Mucosa of descending colon (tissue), 3 donors: Measurements from ENCODE around the gene FAM228B. TPM values are rescaled to one million over a fixed set of nuclear protein-coding genes. Genes with fewer than 3 reads are reported as not detected.

Experiments
- ATAC-seq: fragments of 200-7000 bp; cut with Tn5 transposase; one replicate; pipeline ENCODE4 v1.9.1; 2020; ENCODE audit warnings: mild to moderate bottlenecking, moderate library complexity
- DNase-seq, 3 donors: peaks; one replicate each; pipeline ENCODE4 v3.0.0-alpha.2; 2020
- H3K36me3 ChIP-seq: fragments of 200-600 bp; one replicate; pipeline ENCODE4 v1.8.0; 2021; ENCODE audit warnings: low read depth, mild to moderate bottlenecking
- H3K4me1 ChIP-seq: fragments of 200-600 bp; one replicate; pipeline ENCODE4 v1.8.0; 2021; ENCODE audit warnings: low read depth, mild to moderate bottlenecking
- H3K4me3 ChIP-seq: fragments of 200-600 bp; one replicate; pipeline ENCODE4 v1.8.0; 2021; ENCODE audit warnings: mild to moderate bottlenecking
- H3K9me3 ChIP-seq: fragments of 200-600 bp; one replicate; pipeline ENCODE4 v1.8.0; 2021; ENCODE audit warnings: mild to moderate bottlenecking
- intact Hi-C, 2 donors: fragments of 100-400 bp; cut with DNase I in 1 of 2; cut with micrococcal nuclease in 1 of 2; formaldehyde crosslinking; loops; one replicate each; pipeline versions ENCODE4 v1.11.0 to v1.11.1; 2022; cut with DNase I, micrococcal nuclease
- total RNA-seq, 3 donors: library from RNA; stranded (reverse); fragmentation: NEBNext Ultra II Directional in 2 of 3; extraction: Animal tissue kit (Norgen Biotek cat#: 25700) in 2 of 3; gene quantifications; one replicate each; pipeline versions ENCODE4 v1.2.1 to v1.2.4, GENCODE V29; 2021 to 2023
- TF ChIP-seq, protein P1 (sequence below): fragments of 200-600 bp; IDR thresholded peaks from one replicate; pipeline ENCODE4 v1.8.0; 2022; ENCODE audit warnings: antibody characterized with exemption, mild to moderate bottlenecking
- donor health status: DM: no; HTN: no; CAD: no; lungs with moderate emphysema.
- donor health status: DM: no; HTN: no; CAD: no.
- donor health status: DM: no; HTN: yes; CAD: no.

Gene FAM228B
- total RNA-seq, 3 donors from 2014 or later = 4.8 to 36.6 (median 7.8) TPM

DNA sequence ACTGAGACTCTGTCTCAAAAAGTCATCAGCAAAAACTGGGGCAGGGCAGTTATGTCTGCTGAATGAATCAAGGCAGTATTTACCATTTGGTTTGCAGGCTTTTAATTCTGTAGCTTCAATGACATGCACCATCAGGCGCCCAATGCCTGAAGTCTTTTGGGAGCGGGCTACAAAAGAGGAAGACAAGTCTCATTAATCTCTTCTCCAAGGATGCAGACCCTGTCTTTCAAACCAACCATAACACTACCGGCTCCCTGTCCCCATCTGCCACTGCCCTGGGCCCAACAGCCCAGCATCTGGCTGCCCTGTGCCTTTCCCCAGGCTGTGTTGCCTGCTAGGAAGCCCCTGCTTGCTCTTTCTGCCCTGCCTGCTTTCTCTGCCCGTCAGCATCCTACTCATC is 81.9 kb downstream of the FAM228B start:
- intact Hi-C loops = no loop called here
- Histone ChIP-seq H3K36me3 (no peaks in the 10 kb centered on the region), H3K4me3 (no peak overlapping the region), H3K4me1 (no peaks in the 10 kb centered on the region), H3K9me3 (no peaks in the 10 kb centered on the region)
- DNase-seq (no peak), ATAC-seq (no peak)
- TF ChIP-seq, protein P1, sequence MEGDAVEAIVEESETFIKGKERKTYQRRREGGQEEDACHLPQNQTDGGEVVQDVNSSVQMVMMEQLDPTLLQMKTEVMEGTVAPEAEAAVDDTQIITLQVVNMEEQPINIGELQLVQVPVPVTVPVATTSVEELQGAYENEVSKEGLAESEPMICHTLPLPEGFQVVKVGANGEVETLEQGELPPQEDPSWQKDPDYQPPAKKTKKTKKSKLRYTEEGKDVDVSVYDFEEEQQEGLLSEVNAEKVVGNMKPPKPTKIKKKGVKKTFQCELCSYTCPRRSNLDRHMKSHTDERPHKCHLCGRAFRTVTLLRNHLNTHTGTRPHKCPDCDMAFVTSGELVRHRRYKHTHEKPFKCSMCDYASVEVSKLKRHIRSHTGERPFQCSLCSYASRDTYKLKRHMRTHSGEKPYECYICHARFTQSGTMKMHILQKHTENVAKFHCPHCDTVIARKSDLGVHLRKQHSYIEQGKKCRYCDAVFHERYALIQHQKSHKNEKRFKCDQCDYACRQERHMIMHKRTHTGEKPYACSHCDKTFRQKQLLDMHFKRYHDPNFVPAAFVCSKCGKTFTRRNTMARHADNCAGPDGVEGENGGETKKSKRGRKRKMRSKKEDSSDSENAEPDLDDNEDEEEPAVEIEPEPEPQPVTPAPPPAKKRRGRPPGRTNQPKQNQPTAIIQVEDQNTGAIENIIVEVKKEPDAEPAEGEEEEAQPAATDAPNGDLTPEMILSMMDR = no peak

DNA sequence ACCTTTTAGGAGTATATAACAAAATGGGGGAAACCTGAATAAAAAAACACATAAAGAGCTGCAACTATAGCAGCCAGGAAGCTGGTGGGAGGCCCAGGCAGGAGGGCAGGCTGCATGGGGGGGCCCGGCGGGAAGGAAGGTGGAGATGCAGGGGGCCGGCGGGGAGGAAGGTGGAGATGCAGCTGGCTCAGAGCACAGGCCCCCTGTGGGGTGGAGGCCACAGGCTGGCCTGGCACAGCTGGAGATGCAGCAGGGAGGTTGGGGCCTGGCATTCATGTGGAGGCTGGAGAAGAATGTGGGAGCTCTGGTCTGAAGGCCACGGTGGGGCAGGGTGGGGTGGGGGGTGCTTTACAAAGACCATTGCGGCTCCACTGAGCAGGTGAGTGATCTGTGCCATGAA is 83.0 kb downstream of the FAM228B start:
- TF ChIP-seq, protein P1 = no peak
- no peak overlapping the region for H3K4me3 ChIP-seq
- intact Hi-C loops = no loop called here
- H3K4me1 ChIP-seq = no peaks in the 10 kb centered on the region
- DNase-seq (no peak), ATAC-seq (no peak)
- H3K9me3 ChIP-seq = no peaks in the 10 kb centered on the region
- no peaks in the 10 kb centered on the region for H3K36me3 ChIP-seq

DNA sequence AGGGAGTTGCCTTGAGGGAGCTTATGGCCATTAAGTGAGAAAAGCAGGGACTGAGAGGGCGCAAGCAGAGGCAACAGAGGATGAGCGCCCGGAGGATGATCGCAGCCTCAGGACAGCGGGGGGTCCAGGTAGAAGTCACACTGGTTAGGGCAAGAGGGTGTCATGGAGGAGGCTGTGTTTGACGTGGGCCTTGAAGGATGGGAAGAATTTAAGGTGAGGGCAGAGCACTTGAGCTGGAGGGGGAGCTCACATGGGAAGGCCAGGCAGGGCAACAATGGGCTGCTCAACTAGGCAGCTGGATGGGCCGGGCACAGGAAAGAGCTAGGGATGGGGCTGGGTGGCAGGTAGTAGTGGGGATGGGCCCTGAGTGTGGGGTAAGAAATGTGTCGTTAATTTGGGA is 83.4 kb downstream of the FAM228B start:
- intact Hi-C loops = no loop called here
- Histone ChIP-seq H3K4me1 (no peaks in the 10 kb centered on the region), H3K4me3 (no peak overlapping the region), H3K9me3 (no peaks in the 10 kb centered on the region), H3K36me3 (no peaks in the 10 kb centered on the region)
- TF ChIP-seq, protein P1 = no peak
- no peak for ATAC-seq
- no peak for DNase-seq

DNA sequence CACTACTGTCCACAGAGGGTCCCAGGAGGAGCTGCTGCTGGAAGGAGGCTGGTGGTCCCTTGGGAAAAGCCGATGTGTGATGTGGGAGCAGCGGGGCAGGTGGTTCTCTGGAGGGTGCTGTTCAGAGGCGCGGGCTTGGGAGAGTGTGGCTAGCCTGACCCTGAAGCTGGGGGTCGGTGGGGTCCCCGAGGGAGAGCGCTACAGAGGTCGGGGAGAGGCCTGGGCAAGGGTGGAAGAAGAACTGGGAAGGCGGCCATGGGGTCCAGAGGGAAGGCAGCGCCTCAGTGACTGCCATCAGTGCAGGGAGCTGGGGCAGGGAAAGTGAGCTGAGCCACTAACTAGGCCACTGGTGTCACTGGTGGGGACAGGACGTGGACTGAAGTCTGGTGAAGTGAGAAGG is 84.1 kb downstream of the FAM228B start:
- no peak for DNase-seq
- H3K4me1 ChIP-seq = no peaks in the 10 kb centered on the region
- no peak for ATAC-seq
- intact Hi-C loops = no loop called here
- TF ChIP-seq, protein P1 = no peak
- H3K9me3 ChIP-seq = no peaks in the 10 kb centered on the region
- H3K36me3 ChIP-seq = no peaks in the 10 kb centered on the region
- no peak overlapping the region for H3K4me3 ChIP-seq

- TF ChIP-seq, protein P1 = no peak
- intact Hi-C loops = no loop called here
- H3K9me3 ChIP-seq = no peaks in the 10 kb centered on the region
- H3K36me3 ChIP-seq = no peaks in the 10 kb centered on the region
- no peak overlapping the region for H3K4me3 ChIP-seq
- H3K4me1 ChIP-seq = no peaks in the 10 kb centered on the region
- ATAC-seq (no peak), DNase-seq (no peak)
Measured at GRCh38 chr2:24208490-24208889, 85.2 kb downstream of the FAM228B start.
